Breast epithelium (tissue), 3 donors: ENCODE results near the gene RNU2-63P.

ENCODE experiments used
- CTCF ChIP-seq, 3 donors: fragments of 450-650 bp; IDR thresholded peaks; one replicate each; pipeline ENCODE4 v1.5.1; 2016 to 2017; ENCODE audit warnings: antibody characterized with exemption in 3 of 3, mild to moderate bottlenecking in 3 of 3, moderate library complexity in 3 of 3
- POLR2A ChIP-seq: fragments of 450-650 bp; IDR thresholded peaks from one replicate; pipeline ENCODE4 v1.6.1; 2016; ENCODE audit warnings: antibody characterized with exemption, mild to moderate bottlenecking, moderate library complexity
- POLR2AphosphoS5 ChIP-seq, 3 donors: sonication (generic); formaldehyde crosslinking; IDR thresholded peaks; one replicate each; pipeline ENCODE4 v1.6.1; 2017; ENCODE audit warnings: antibody characterized with exemption in 3 of 3

- TF ChIP-seq CTCF (IDR thresholded peaks at IDR 0.05) (no peak), POLR2A (no peak), POLR2AphosphoS5 (IDR thresholded peaks at IDR 0.05) (no peak)
Measured at GRCh38 chr2:88036606-88037005, 20.3 kb upstream of the RNU2-63P start.
